ENCODE results near the gene NHSL2. TPM values are rescaled to one million over a fixed set of nuclear protein-coding genes. Genes with fewer than 3 reads are reported as not detected.

Gene NHSL2
- total and polyA plus RNA-seq, 8 donors = 0.59 to 3.9 (median 0.95) TPM

DNA sequence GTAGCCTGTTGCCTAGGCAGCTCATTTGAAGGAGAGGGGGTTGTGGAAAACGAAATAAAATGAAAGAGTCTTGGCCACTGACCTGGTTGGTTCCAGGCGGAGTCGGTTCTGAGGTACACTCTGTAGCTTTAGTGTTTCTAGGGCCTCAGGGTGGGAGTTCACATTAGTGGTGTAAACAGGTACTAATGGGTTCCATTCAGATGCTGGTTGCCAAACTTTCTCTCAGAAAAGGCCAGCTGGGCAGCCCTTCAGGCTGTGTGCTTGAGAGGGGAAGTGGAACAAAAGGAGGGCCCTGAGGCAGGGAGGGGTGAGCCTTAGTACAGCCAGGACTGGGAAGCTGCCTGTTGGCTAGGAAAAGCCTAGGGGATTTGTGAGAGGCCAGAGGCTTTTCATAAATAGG, 24.8 kb downstream of the NHSL2 start:
- H3K27me3 ChIP-seq = peaks cover 0 to 17% (median 0%) of the 10 kb centered on the region in 4 donors
- WGBS, 2 donors = 53 to 62% methylated on average over 3 of the region's 3 CpGs
- intact Hi-C loops (cut with DNase I) = no loop called here
- FAIRE-seq (no peak), DNase-seq (no peak), ATAC-seq (no peak)
- H3K27ac ChIP-seq = no peak overlapping the region
- H3K9me3 ChIP-seq = no peaks in the 10 kb centered on the region
- no peaks in the 10 kb centered on the region for H3K36me3 ChIP-seq
- TF ChIP-seq, protein P1, sequence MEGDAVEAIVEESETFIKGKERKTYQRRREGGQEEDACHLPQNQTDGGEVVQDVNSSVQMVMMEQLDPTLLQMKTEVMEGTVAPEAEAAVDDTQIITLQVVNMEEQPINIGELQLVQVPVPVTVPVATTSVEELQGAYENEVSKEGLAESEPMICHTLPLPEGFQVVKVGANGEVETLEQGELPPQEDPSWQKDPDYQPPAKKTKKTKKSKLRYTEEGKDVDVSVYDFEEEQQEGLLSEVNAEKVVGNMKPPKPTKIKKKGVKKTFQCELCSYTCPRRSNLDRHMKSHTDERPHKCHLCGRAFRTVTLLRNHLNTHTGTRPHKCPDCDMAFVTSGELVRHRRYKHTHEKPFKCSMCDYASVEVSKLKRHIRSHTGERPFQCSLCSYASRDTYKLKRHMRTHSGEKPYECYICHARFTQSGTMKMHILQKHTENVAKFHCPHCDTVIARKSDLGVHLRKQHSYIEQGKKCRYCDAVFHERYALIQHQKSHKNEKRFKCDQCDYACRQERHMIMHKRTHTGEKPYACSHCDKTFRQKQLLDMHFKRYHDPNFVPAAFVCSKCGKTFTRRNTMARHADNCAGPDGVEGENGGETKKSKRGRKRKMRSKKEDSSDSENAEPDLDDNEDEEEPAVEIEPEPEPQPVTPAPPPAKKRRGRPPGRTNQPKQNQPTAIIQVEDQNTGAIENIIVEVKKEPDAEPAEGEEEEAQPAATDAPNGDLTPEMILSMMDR (IDR thresholded peaks at IDR 0.05) = no peak
- H3K4me3 ChIP-seq = no peak overlapping the region
- H3K4me1 ChIP-seq = no peaks in the 10 kb centered on the region

DNA sequence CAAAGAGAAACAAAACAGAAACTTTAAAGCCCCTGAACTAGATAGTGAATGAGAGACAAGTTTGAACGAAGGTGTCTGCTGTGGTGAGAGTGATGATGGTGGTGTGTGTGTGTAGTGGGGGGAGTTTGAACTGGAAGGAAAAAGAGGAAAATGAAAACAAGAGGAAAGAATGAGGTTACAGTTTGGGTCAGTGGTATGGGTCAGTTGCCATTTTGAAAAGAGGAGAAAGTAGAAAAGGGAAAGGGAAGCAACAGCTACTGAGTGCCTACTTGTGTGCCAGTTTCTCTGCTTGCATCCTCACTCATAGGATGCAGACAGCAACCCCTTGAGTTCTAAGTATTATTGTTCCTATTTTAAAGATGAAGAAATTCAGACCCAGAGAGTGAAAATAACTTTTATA, 26.0 kb downstream of the NHSL2 start:
- TF ChIP-seq, protein P1 (IDR thresholded peaks at IDR 0.05) = no peak
- no peaks in the 10 kb centered on the region for H3K4me1 ChIP-seq
- no peak overlapping the region for H3K27ac ChIP-seq
- no peaks in the 10 kb centered on the region for H3K9me3 ChIP-seq
- no peaks in the 10 kb centered on the region for H3K36me3 ChIP-seq
- peaks cover 0 to 13% (median 0%) of the 10 kb centered on the region in 4 donors for H3K27me3 ChIP-seq
- 36 to 44% methylated on average over 1 of the region's 1 CpG for whole genome bisulfite sequencing, 2 donors
- FAIRE-seq = no peak
- no peak for DNase-seq
- H3K4me3 ChIP-seq = no peak overlapping the region
- ATAC-seq = no peak
- intact Hi-C loops (cut with DNase I) = no loop called here

DNA sequence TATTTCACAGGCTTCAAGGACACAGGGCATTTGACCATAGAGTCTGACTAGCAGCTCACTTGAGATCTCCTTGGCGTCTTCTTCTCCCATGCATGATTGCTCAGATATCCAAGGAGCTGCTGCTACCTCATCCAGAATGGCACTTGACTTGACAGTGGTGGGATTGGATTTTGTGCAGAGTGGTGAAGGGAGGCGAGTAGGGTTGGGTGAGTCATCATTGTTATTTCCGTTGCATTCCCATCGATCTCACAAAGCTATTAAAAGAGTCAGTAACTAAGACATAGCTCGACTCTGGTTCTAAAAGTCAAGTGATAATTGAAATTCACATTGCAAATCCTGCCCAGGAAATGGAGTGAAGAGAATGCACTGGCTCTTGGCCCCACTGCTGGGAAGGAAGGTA, 27.7 kb downstream of the NHSL2 start:
- intact Hi-C loops (cut with DNase I) = no loop called here
- no peaks in the 10 kb centered on the region for H3K36me3 ChIP-seq
- H3K4me1 ChIP-seq = no peaks in the 10 kb centered on the region
- H3K27me3 ChIP-seq = peaks cover 0 to 13% (median 0%) of the 10 kb centered on the region in 4 donors
- DNase-seq = no peak
- H3K4me3 ChIP-seq = no peak overlapping the region
- no peak overlapping the region for H3K27ac ChIP-seq
- TF ChIP-seq, protein P1 (IDR thresholded peaks at IDR 0.05) = no peak
- H3K9me3 ChIP-seq = no peaks in the 10 kb centered on the region
- no peak for FAIRE-seq
- ATAC-seq = no peak
- WGBS, 2 donors = 62 to 73% methylated on average over 5 of the region's 5 CpGs

DNA sequence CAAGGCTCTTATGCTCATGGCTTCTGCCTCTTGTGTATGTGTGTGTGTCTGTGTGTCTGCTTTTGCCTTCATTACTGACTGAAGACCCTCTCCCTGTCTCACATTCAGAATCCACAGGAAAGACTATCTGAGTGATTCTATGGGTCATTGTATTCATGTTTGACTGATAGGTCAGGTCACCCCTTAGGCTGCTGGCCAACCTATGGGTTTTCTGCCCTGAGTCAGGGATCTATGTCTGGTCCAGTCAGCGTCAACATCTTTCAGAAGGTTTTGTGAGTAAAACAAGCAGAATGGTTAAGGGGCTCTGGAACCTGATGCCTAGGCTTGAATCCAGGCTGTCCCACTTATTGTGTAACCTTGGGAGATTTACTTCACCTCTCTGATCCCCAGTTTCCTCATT, 30.5 kb downstream of the NHSL2 start:
- TF ChIP-seq, protein P1 (IDR thresholded peaks at IDR 0.05) = no peak
- no peaks in the 10 kb centered on the region for H3K4me1 ChIP-seq
- no peak overlapping the region for H3K4me3 ChIP-seq
- no peak for ATAC-seq
- no peak overlapping the region for H3K27ac ChIP-seq
- DNase-seq = no peak
- FAIRE-seq = no peak
- WGBS, 2 donors = 86 to 92% methylated on average over 1 of the region's 1 CpG
- H3K27me3 ChIP-seq = peaks cover 0 to 13% (median 0%) of the 10 kb centered on the region in 4 donors
- H3K36me3 ChIP-seq = no peaks in the 10 kb centered on the region
- intact Hi-C loops (cut with DNase I) = no loop called here
- no peaks in the 10 kb centered on the region for H3K9me3 ChIP-seq

DNA sequence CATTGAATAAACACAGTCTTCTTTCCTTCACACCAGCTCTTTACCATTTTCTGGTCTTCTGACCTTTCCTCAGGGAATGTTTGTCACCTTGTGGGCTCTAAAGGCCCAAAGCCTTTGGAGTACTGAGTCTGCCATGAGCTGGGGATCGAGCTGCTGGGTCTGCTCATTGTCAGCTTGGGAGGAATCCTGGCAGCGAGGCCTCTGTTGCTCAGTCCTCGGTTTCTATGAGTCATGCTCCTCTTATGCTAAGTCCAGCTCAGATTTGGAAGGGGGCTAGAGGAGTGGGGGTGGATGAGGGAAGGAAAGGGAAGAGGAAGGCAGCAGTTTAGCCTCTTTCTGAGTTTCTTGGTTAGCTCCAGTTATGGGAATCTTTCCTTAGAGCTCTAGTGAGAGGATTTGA, 31.1 kb downstream of the NHSL2 start:
- Histone ChIP-seq H3K9me3 (no peaks in the 10 kb centered on the region), H3K27me3 (peaks cover 0 to 13% (median 0%) of the 10 kb centered on the region in 4 donors), H3K27ac (no peak overlapping the region), H3K4me1 (no peaks in the 10 kb centered on the region), H3K36me3 (no peaks in the 10 kb centered on the region), H3K4me3 (no peak overlapping the region)
- ATAC-seq = peak in 2 of 4 donors; percentile 37 to 45
- no peak for DNase-seq
- FAIRE-seq = no peak
- intact Hi-C loops (cut with DNase I) = no loop called here
- 49 to 56% methylated on average over 3 of the region's 3 CpGs for WGBS, 2 donors
- TF ChIP-seq, protein P1 (IDR thresholded peaks at IDR 0.05) = no peak

Data from pancreas (tissue), 10 donors.